Measurements from ENCODE around the gene TEX19.

DNA sequence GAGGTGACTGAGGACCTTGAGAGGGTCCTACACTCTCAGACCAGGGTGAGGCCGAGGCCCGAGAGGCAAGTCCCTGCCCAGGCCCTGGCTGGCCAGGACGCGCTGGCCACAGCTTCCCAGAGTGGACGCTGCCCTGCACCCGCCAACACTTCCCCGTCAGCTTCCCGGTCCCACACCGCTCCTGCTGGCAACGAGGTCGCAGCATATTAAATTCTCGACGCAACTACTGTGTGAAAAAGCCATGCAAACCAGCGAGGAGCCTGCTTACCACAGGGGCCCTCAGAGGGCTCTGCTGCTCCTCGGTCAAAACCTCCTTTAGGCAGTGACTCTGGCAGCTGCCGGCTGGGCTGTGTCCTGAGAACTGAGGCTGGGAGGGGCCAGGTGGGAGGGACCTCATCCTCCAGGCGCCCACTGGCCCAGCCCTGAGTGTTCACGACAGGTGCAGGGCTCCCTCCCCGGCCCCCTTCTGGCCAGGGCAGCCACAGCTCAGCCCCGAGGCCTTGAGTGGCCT lies 2.1 kb upstream of the TEX19 start:
- TF ChIP-seq, protein P1, sequence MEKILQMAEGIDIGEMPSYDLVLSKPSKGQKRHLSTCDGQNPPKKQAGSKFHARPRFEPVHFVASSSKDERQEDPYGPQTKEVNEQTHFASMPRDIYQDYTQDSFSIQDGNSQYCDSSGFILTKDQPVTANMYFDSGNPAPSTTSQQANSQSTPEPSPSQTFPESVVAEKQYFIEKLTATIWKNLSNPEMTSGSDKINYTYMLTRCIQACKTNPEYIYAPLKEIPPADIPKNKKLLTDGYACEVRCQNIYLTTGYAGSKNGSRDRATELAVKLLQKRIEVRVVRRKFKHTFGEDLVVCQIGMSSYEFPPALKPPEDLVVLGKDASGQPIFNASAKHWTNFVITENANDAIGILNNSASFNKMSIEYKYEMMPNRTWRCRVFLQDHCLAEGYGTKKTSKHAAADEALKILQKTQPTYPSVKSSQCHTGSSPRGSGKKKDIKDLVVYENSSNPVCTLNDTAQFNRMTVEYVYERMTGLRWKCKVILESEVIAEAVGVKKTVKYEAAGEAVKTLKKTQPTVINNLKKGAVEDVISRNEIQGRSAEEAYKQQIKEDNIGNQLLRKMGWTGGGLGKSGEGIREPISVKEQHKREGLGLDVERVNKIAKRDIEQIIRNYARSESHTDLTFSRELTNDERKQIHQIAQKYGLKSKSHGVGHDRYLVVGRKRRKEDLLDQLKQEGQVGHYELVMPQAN (IDR thresholded peaks at IDR 0.05; ENCODE audit: borderline replicate concordance): no peak
- TF ChIP-seq POLR2A (conservative IDR thresholded peaks at IDR 0.05): no peak
- TF ChIP-seq TCF7 (IDR thresholded peaks at IDR 0.05; ENCODE audit: borderline replicate concordance): no peak
- TF ChIP-seq, protein P2, sequence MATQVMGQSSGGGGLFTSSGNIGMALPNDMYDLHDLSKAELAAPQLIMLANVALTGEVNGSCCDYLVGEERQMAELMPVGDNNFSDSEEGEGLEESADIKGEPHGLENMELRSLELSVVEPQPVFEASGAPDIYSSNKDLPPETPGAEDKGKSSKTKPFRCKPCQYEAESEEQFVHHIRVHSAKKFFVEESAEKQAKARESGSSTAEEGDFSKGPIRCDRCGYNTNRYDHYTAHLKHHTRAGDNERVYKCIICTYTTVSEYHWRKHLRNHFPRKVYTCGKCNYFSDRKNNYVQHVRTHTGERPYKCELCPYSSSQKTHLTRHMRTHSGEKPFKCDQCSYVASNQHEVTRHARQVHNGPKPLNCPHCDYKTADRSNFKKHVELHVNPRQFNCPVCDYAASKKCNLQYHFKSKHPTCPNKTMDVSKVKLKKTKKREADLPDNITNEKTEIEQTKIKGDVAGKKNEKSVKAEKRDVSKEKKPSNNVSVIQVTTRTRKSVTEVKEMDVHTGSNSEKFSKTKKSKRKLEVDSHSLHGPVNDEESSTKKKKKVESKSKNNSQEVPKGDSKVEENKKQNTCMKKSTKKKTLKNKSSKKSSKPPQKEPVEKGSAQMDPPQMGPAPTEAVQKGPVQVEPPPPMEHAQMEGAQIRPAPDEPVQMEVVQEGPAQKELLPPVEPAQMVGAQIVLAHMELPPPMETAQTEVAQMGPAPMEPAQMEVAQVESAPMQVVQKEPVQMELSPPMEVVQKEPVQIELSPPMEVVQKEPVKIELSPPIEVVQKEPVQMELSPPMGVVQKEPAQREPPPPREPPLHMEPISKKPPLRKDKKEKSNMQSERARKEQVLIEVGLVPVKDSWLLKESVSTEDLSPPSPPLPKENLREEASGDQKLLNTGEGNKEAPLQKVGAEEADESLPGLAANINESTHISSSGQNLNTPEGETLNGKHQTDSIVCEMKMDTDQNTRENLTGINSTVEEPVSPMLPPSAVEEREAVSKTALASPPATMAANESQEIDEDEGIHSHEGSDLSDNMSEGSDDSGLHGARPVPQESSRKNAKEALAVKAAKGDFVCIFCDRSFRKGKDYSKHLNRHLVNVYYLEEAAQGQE (IDR thresholded peaks at IDR 0.05; ENCODE audit: borderline replicate concordance): no peak
- TF ChIP-seq, protein P2 (CRISPR knock-in tag; IDR thresholded peaks at IDR 0.05; ENCODE audit: low read depth): no peak
- no peak for TF ChIP-seq SMARCC2 (IDR thresholded peaks at IDR 0.05; ENCODE audit: low read depth)
- TF ChIP-seq, protein P3, sequence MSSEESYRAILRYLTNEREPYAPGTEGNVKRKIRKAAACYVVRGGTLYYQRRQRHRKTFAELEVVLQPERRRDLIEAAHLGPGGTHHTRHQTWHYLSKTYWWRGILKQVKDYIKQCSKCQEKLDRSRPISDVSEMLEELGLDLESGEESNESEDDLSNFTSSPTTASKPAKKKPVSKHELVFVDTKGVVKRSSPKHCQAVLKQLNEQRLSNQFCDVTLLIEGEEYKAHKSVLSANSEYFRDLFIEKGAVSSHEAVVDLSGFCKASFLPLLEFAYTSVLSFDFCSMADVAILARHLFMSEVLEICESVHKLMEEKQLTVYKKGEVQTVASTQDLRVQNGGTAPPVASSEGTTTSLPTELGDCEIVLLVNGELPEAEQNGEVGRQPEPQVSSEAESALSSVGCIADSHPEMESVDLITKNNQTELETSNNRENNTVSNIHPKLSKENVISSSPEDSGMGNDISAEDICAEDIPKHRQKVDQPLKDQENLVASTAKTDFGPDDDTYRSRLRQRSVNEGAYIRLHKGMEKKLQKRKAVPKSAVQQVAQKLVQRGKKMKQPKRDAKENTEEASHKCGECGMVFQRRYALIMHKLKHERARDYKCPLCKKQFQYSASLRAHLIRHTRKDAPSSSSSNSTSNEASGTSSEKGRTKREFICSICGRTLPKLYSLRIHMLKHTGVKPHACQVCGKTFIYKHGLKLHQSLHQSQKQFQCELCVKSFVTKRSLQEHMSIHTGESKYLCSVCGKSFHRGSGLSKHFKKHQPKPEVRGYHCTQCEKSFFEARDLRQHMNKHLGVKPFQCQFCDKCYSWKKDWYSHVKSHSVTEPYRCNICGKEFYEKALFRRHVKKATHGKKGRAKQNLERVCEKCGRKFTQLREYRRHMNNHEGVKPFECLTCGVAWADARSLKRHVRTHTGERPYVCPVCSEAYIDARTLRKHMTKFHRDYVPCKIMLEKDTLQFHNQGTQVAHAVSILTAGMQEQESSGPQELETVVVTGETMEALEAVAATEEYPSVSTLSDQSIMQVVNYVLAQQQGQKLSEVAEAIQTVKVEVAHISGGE (CRISPR knock-in tag; IDR thresholded peaks at IDR 0.05): no peak
